ENCODE data around the gene ID1. TPM values are rescaled to one million over a fixed set of nuclear protein-coding genes. Genes with fewer than 3 reads are reported as not detected.

The ID1 gene
- total and polyA plus RNA-seq, 2 experiments from 2014 or later: 221 to 479 TPM

DNA sequence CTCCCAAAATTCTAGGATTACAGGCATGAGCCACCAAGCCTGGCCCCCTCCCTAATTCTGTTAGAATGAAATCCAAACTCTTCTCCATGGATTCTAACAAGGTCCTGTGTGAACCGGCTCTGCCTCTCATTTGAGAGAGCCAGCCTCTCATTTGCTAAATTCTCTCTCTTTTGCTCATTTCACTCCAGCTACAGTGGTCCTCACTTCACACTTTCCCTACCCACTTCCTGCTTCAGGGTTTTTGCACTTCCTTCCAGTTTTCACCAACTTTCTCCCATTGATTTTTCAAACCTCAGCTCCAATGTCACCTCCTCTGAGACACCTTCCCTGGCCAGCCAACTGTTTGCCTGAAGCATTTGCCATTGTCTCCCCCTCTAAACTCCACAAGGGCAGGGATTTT is 37.7 kb downstream of the ID1 start:
- no peak overlapping the region for H3K4me3 ChIP-seq
- ATAC-seq: no peak
- Mint-ChIP-seq H3K4me3 (no peak overlapping the region), H3K27me3 (ENCODE audit: insufficient read depth, low read depth, poor library complexity) (peaks cover 7% of the 10 kb centered on the region), H3K4me1 (peaks cover 3% of the 10 kb centered on the region; the same call in 1 of the 3 replicates), H3K27ac (no peak overlapping the region), H3K9me3 (no peaks in the 10 kb centered on the region), H3K36me3 (ENCODE audit: low read depth) (no peaks in the 10 kb centered on the region)
- H2AFZ ChIP-seq: peak overlapping the region; percentile 70
- H3K4me1 ChIP-seq (ENCODE audit: insufficient read depth): peaks cover 8% of the 10 kb centered on the region
- H3F3A ChIP-seq (replicated peaks; ENCODE audit: low read depth): peaks cover 8% of the 10 kb centered on the region; the same call in 1 of the 2 replicates
- H3K79me2 ChIP-seq (replicated peaks; ENCODE audit: insufficient read depth): no peaks in the 10 kb centered on the region
- H4K20me1 ChIP-seq (replicated peaks; ENCODE audit: insufficient read depth): no peaks in the 10 kb centered on the region; the same call in 1 of the 2 replicates
- H3K9me2 ChIP-seq (ENCODE audit: insufficient read depth): no peaks in the 10 kb centered on the region
- H3K27me3 ChIP-seq (ENCODE audit: insufficient read depth): peaks cover 5% of the 10 kb centered on the region; the same call in 1 of the 2 replicates
- TF ChIP-seq JUNB (IDR thresholded peaks at IDR 0.05; ENCODE audit: unreplicated experiment) (no peak), CREB1 (CRISPR knock-in tag; IDR thresholded peaks at IDR 0.05; ENCODE audit: low read depth) (no peak), ZNF331 (CRISPR knock-in tag; IDR thresholded peaks at IDR 0.05; ENCODE audit: low read depth) (no peak), REST (IDR thresholded peaks at IDR 0.05; ENCODE audit: unreplicated experiment) (no peak), STAT1 (IDR thresholded peaks at IDR 0.05; ENCODE audit: unreplicated experiment) (no peak), ZNF114 (CRISPR knock-in tag; IDR thresholded peaks at IDR 0.05) (no peak), EZH2 (IDR thresholded peaks at IDR 0.05; ENCODE audit: low read depth, unreplicated experiment) (no peak), NANOG (IDR thresholded peaks at IDR 0.05; ENCODE audit: borderline replicate concordance) (no peak)
- TF ChIP-seq, protein P1, sequence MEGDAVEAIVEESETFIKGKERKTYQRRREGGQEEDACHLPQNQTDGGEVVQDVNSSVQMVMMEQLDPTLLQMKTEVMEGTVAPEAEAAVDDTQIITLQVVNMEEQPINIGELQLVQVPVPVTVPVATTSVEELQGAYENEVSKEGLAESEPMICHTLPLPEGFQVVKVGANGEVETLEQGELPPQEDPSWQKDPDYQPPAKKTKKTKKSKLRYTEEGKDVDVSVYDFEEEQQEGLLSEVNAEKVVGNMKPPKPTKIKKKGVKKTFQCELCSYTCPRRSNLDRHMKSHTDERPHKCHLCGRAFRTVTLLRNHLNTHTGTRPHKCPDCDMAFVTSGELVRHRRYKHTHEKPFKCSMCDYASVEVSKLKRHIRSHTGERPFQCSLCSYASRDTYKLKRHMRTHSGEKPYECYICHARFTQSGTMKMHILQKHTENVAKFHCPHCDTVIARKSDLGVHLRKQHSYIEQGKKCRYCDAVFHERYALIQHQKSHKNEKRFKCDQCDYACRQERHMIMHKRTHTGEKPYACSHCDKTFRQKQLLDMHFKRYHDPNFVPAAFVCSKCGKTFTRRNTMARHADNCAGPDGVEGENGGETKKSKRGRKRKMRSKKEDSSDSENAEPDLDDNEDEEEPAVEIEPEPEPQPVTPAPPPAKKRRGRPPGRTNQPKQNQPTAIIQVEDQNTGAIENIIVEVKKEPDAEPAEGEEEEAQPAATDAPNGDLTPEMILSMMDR (conservative IDR thresholded peaks at IDR 0.05; ENCODE audit: low read depth in 2 of 2): no peak
- TF ChIP-seq, protein P2, sequence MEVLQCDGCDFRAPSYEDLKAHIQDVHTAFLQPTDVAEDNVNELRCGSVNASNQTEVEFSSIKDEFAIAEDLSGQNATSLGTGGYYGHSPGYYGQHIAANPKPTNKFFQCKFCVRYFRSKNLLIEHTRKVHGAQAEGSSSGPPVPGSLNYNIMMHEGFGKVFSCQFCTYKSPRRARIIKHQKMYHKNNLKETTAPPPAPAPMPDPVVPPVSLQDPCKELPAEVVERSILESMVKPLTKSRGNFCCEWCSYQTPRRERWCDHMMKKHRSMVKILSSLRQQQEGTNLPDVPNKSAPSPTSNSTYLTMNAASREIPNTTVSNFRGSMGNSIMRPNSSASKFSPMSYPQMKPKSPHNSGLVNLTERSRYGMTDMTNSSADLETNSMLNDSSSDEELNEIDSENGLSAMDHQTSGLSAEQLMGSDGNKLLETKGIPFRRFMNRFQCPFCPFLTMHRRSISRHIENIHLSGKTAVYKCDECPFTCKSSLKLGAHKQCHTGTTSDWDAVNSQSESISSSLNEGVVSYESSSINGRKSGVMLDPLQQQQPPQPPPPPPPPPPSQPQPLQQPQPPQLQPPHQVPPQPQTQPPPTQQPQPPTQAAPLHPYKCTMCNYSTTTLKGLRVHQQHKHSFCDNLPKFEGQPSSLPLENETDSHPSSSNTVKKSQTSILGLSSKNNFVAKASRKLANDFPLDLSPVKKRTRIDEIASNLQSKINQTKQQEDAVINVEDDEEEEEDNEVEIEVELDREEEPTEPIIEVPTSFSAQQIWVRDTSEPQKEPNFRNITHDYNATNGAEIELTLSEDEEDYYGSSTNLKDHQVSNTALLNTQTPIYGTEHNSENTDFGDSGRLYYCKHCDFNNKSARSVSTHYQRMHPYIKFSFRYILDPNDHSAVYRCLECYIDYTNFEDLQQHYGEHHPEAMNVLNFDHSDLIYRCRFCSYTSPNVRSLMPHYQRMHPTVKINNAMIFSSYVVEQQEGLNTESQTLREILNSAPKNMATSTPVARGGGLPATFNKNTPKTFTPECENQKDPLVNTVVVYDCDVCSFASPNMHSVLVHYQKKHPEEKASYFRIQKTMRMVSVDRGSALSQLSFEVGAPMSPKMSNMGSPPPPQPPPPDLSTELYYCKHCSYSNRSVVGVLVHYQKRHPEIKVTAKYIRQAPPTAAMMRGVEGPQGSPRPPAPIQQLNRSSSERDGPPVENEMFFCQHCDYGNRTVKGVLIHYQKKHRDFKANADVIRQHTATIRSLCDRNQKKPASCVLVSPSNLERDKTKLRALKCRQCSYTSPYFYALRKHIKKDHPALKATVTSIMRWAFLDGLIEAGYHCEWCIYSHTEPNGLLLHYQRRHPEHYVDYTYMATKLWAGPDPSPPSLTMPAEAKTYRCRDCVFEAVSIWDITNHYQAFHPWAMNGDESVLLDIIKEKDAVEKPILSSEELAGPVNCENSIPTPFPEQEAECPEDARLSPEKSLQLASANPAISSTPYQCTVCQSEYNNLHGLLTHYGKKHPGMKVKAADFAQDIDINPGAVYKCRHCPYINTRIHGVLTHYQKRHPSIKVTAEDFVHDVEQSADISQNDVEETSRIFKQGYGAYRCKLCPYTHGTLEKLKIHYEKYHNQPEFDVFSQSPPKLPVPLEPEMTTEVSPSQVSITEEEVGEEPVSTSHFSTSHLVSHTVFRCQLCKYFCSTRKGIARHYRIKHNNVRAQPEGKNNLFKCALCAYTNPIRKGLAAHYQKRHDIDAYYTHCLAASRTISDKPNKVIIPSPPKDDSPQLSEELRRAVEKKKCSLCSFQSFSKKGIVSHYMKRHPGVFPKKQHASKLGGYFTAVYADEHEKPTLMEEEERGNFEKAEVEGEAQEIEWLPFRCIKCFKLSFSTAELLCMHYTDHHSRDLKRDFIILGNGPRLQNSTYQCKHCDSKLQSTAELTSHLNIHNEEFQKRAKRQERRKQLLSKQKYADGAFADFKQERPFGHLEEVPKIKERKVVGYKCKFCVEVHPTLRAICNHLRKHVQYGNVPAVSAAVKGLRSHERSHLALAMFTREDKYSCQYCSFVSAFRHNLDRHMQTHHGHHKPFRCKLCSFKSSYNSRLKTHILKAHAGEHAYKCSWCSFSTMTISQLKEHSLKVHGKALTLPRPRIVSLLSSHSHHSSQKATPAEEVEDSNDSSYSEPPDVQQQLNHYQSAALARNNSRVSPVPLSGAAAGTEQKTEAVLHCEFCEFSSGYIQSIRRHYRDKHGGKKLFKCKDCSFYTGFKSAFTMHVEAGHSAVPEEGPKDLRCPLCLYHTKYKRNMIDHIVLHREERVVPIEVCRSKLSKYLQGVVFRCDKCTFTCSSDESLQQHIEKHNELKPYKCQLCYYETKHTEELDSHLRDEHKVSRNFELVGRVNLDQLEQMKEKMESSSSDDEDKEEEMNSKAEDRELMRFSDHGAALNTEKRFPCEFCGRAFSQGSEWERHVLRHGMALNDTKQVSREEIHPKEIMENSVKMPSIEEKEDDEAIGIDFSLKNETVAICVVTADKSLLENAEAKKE (CRISPR knock-in tag; IDR thresholded peaks at IDR 0.05): no peak
- H3K4me2 ChIP-seq: no peak overlapping the region
- H3K36me3 ChIP-seq (ENCODE audit: insufficient read depth): no peaks in the 10 kb centered on the region
- DNase-seq (ENCODE audit: low spot score): no peak
- no peak overlapping the region for H3K27ac ChIP-seq (ENCODE audit: low read depth)
